Measurements from ENCODE around the gene SEMA5B.

GRCh38 chr3:123002749-123003497 is 24.6 kb downstream of the SEMA5B start:
- TF ChIP-seq CTCF (IDR thresholded peaks at IDR 0.05) (no peak), POLR2AphosphoS5 (IDR thresholded peaks at IDR 0.05) (no peak), POLR2A (IDR thresholded peaks at IDR 0.05) (no peak), EP300 (IDR thresholded peaks at IDR 0.05) (no peak)
